HepG2 (cell line): ENCODE results near the gene HIGD1C. TPM values are rescaled to one million over a fixed set of nuclear protein-coding genes. Genes with fewer than 3 reads are reported as not detected.

Experiments used
- ATAC-seq: fragments of 200-7000 bp; cut with Tn5 transposase; 3 replicates; pipeline ENCODE4 v1.9.1; 2020; ENCODE audit warnings: mild to moderate bottlenecking, moderate library complexity
- BruUV-seq: library from RNA; stranded (reverse); fragments of 400-500 nt; replicated peaks from 2 replicates; lab custom pipeline; 2021; lab: Mats Ljungman, UMichigan
- CTCF ChIA-PET: fragments of 300-600 bp; formaldehyde crosslinking; extraction: SDS; loops from one replicate; lab custom pipeline; 2021; ENCODE audit warnings: low total read pairs, inconsistent platforms, low intra/inter-chr PET ratio; lab: Yijun Ruan, JAX
- POLR2A ChIA-PET: fragments of 350-600 bp; sonication (Branson Sonifier 250); formaldehyde crosslinking; loops from one replicate; lab custom pipeline; 2020; ENCODE audit warnings: antibody characterized with exemption, inconsistent platforms; lab: Yijun Ruan, JAX
- DNase-seq: peaks from one replicate; pipeline ENCODE4 v3.0.0-alpha.2; 2015; ENCODE audit warnings: low spot score
- FAIRE-seq: peaks from 3 replicates; lab custom pipeline; 2011; peaks lifted over from hg19 to GRCh38; lab: Jason Lieb, UNC
- H2AFZ ChIP-seq: one replicate; pipeline ENCODE4 v1.6.1; 2011; ENCODE audit warnings: low read length, inconsistent platforms
- H3K27ac ChIP-seq: fragments of 300-600 bp; 3 replicates; pipeline ENCODE4 v1.8.0; 2011; ENCODE audit warnings: mixed run types, mild to moderate bottlenecking, mixed read lengths, low read length, inconsistent platforms; ENCODE audit not compliant: insufficient read depth; ENCODE audit errors: extremely low read length
- H3K27me3 ChIP-seq, 2 experiments: fragments of 200-600 bp in 1 of 2; 2 replicates in 1 of 2; 3 replicates in 1 of 2; pipeline versions ENCODE4 v1.6.0 to v1.8.0; 2011; ENCODE audit warnings: low read length in 2 of 2, mild to moderate bottlenecking in 2 of 2, moderate library complexity in 2 of 2, inconsistent platforms in 1 of 2; ENCODE audit not compliant: insufficient read depth in 2 of 2, control insufficient read depth in 1 of 2
- H3K36me3 ChIP-seq, 2 experiments: fragments of 200-600 bp in 1 of 2; replicated peaks in 1 of 2; 2 replicates in 1 of 2; 3 replicates in 1 of 2; pipeline versions ENCODE4 v1.5.1 to v1.8.0; 2011; ENCODE audit warnings: low read length in 2 of 2, inconsistent platforms in 1 of 2; ENCODE audit not compliant: insufficient read depth in 2 of 2, control insufficient read depth in 1 of 2
- H3K4me1 ChIP-seq: 2 replicates; pipeline ENCODE4 v1.5.1; 2012; ENCODE audit warnings: low read length, inconsistent platforms; ENCODE audit not compliant: insufficient read depth
- H3K4me2 ChIP-seq: 2 replicates; pipeline ENCODE4 v1.6.0; 2011; ENCODE audit warnings: low read depth, low read length, inconsistent platforms
- H3K4me3 ChIP-seq, 3 experiments: fragments of 200-600 bp in 1 of 3; sonication (generic), shearing (Covaris generic) in 1 of 3; replicated peaks in 1 of 3; 2 replicates each; pipeline ENCODE4 v1.5.1; 2011 to 2016; ENCODE audit warnings: low read length in 3 of 3, inconsistent platforms in 2 of 3, low read depth in 2 of 3, mild to moderate bottlenecking in 2 of 3, control low read depth in 1 of 3, mixed read lengths in 1 of 3; ENCODE audit not compliant: insufficient read depth in 1 of 3
- H3K79me2 ChIP-seq: one replicate; pipeline ENCODE4 v1.6.1; 2011; ENCODE audit warnings: low read length, inconsistent platforms; ENCODE audit not compliant: insufficient read depth
- H3K9ac ChIP-seq: 2 replicates; pipeline ENCODE4 v1.6.0; 2011; ENCODE audit warnings: mild to moderate bottlenecking, low read depth, low read length, inconsistent platforms; ENCODE audit not compliant: insufficient read depth
- H3K9me3 ChIP-seq: 2 replicates; pipeline ENCODE4 v1.5.1; 2012; ENCODE audit warnings: mild to moderate bottlenecking, low read length
- H4K20me1 ChIP-seq: 2 replicates; pipeline ENCODE4 v1.6.0; 2011; ENCODE audit warnings: inconsistent platforms, mild to moderate bottlenecking, low read length, moderate library complexity; ENCODE audit not compliant: insufficient read depth
- ELF4 ChIP-seq: sonication (generic); formaldehyde crosslinking; IDR thresholded peaks from 2 replicates; pipeline ENCODE4 v1.5.0; 2020; ENCODE audit warnings: missing genetic modification reagents, mild to moderate bottlenecking, moderate library complexity, borderline replicate concordance
- GTF3A ChIP-seq: sonication (generic); formaldehyde crosslinking; conservative IDR thresholded peaks from 2 replicates; pipeline ENCODE4 v1.4.0; 2020; ENCODE audit warnings: mild to moderate bottlenecking, missing genetic modification reagents
- KAT8 ChIP-seq: IDR thresholded peaks from 2 replicates; pipeline ENCODE4 v1.6.1; 2016; ENCODE audit warnings: missing genetic modification reagents, missing compliant biosample characterization
- PHB2 ChIP-seq: fragments of 450-650 bp; IDR thresholded peaks from 2 replicates; pipeline ENCODE4 v1.6.1; 2018; ENCODE audit not compliant: partially characterized antibody
- ZBTB3 ChIP-seq: sonication (generic); formaldehyde crosslinking; IDR thresholded peaks from 2 replicates; pipeline ENCODE4 v1.4.0; 2020; ENCODE audit warnings: low read depth, mild to moderate bottlenecking, moderate library complexity, missing genetic modification reagents, borderline replicate concordance
- ZHX2 ChIP-seq, 2 experiments: sonication (generic) in 1 of 2; formaldehyde crosslinking in 1 of 2; IDR thresholded peaks; 2 replicates each; pipeline versions ENCODE4 v1.6.1 to v1.9.0; 2014 to 2022; ENCODE audit warnings: antibody characterized with exemption in 1 of 2, borderline replicate concordance in 1 of 2, inconsistent platforms in 1 of 2, low read depth in 1 of 2, missing genetic modification reagents in 1 of 2
- ZNF138 ChIP-seq: sonication (generic); formaldehyde crosslinking; IDR thresholded peaks from 2 replicates; pipeline ENCODE4 v1.5.0; 2020; ENCODE audit warnings: mild to moderate bottlenecking, low read depth, missing genetic modification reagents
- ZNF383 ChIP-seq: sonication (generic); formaldehyde crosslinking; IDR thresholded peaks from 2 replicates; pipeline ENCODE4 v1.4.0; 2020; ENCODE audit warnings: missing genetic modification reagents, mild to moderate bottlenecking, borderline replicate concordance
- in situ Hi-C: cut with HindIII; loops from 2 replicates; pipeline ENCODE4 v1.10.0; 2017; ENCODE audit warnings: low pct_unique_long_range_greater_than_20kb; ENCODE audit not compliant: extremely low pct_ligation_motif_present
- intact Hi-C: fragments of 100-400 bp; cut with micrococcal nuclease; formaldehyde crosslinking; loops from one replicate; pipeline ENCODE4 v1.10.0; 2022; ENCODE audit not compliant: unreplicated experiment
- polyA plus RNA-seq, 8 experiments: library from polyadenylated mRNA; depleted of rRNA in 3 of 8; stranded (reverse) in 7 of 8; unstranded in 1 of 8; fragments of >200 nt; fragmentation: Illumina TruSeq in 4 of 8; extraction: Trizol in 4 of 8; gene quantifications; 2 replicates each; pipeline versions ENCODE4 v1.2.1 to v1.2.3, GENCODE V29; 2011 to 2016; ENCODE audit warnings: low read depth in 4 of 8, missing spikeins in 1 of 8, mixed read lengths in 1 of 8; ENCODE audit not compliant: insufficient read depth in 1 of 8
- total RNA-seq, 5 experiments: library from RNA; depleted of rRNA; stranded (reverse); fragments of >200 nt; fragmentation: Illumina TruSeq; extraction: Trizol; gene quantifications; 2 replicates each; pipeline ENCODE4 v1.2.3, GENCODE V29; 2016; ENCODE audit warnings: low read depth in 1 of 5
- TF ChIP-seq, protein P1 (sequence below): sonication (generic); formaldehyde crosslinking; IDR thresholded peaks from 2 replicates; pipeline ENCODE4 v1.5.1; 2020; ENCODE audit warnings: mild to moderate bottlenecking, missing genetic modification reagents
- TF ChIP-seq, protein P2 (sequence below), 2 experiments: sonication (generic) in 1 of 2; formaldehyde crosslinking in 1 of 2; IDR thresholded peaks; 2 replicates each; pipeline versions ENCODE4 v1.5.1 to v1.6.1; 2011 to 2020; ENCODE audit warnings: borderline replicate concordance in 1 of 2, low read depth in 1 of 2, low read length in 1 of 2, mild to moderate bottlenecking in 1 of 2, missing genetic modification reagents in 1 of 2, moderate library complexity in 1 of 2
- TF ChIP-seq, protein P3 (sequence below): sonication (generic); formaldehyde crosslinking; IDR thresholded peaks from 2 replicates; pipeline ENCODE4 v1.4.0; 2020; ENCODE audit warnings: missing genetic modification reagents

The HIGD1C gene
- total and polyA plus RNA-seq, 2 of the 13 experiments (the other 11 are each of a cell fraction or from before 2014, with no cell fraction given): not detected

- H3K4me1 ChIP-seq: peaks cover 17% of the 10 kb centered on the region
- FAIRE-seq: no peak
- in situ Hi-C loops (no loop called here), intact Hi-C loops (no loop called here)
- no peaks in the 10 kb centered on the region for H3K79me2 ChIP-seq
- H3K9me3 ChIP-seq: peaks cover 6% of the 10 kb centered on the region; the same call in 1 of the 2 replicates
- H3K4me2 ChIP-seq: no peak overlapping the region
- CTCF ChIA-PET: no interaction called here
- no peak overlapping the region for H2AFZ ChIP-seq
- H3K4me3 ChIP-seq: no peak overlapping the region
- H3K27me3 ChIP-seq: no peaks in the 10 kb centered on the region
- ATAC-seq: no peak
- BruUV-seq: no TSS peak
- POLR2A ChIA-PET: no interaction called here
- no peaks in the 10 kb centered on the region for H4K20me1 ChIP-seq
- DNase-seq: no peak
- H3K27ac ChIP-seq: no peak overlapping the region
- H3K9ac ChIP-seq: no peak overlapping the region
- H3K36me3 ChIP-seq: peaks cover 0 to 7% of the 10 kb centered on the region in 2 experiments; a peak in 1 of 5 replicates
- TF ChIP-seq, protein P1, sequence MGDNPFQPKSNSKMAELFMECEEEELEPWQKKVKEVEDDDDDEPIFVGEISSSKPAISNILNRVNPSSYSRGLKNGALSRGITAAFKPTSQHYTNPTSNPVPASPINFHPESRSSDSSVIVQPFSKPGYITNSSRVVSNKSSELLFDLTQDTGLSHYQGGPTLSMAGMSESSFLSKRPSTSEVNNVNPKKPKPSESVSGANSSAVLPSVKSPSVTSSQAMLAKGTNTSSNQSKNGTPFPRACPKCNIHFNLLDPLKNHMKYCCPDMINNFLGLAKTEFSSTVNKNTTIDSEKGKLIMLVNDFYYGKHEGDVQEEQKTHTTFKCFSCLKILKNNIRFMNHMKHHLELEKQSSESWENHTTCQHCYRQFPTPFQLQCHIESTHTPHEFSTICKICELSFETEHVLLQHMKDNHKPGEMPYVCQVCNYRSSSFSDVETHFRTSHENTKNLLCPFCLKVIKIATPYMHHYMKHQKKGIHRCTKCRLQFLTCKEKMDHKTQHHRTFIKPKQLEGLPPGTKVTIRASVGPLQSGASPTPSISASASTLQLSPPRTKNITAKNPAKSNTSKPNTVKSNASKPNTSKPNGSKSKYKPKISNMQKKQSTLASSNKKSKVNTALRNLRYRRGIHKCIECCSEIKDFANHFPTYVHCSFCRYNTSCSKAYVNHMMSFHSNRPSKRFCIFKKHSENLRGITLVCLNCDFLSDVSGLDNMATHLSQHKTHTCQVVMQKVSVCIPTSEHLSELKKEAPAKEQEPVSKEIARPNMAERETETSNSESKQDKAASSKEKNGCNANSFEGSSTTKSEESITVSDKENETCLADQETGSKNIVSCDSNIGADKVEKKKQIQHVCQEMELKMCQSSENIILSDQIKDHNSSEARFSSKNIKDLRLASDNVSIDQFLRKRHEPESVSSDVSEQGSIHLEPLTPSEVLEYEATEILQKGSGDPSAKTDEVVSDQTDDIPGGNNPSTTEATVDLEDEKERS (CRISPR knock-in tag): no peak
- TF ChIP-seq KAT8 (CRISPR knock-in tag) (no peak), ELF4 (no peak), ZHX2 (IDR thresholded peaks at IDR 0.05; ENCODE audit: low read depth) (no peak), ZHX2 (CRISPR knock-in tag; IDR thresholded peaks at IDR 0.05; ENCODE audit: borderline replicate concordance) (no peak), GTF3A (CRISPR knock-in tag) (no peak), PHB2 (no peak), ZBTB3 (CRISPR knock-in tag) (no peak), ZNF138 (no peak), ZNF383 (CRISPR knock-in tag) (no peak)
- TF ChIP-seq, protein P2, sequence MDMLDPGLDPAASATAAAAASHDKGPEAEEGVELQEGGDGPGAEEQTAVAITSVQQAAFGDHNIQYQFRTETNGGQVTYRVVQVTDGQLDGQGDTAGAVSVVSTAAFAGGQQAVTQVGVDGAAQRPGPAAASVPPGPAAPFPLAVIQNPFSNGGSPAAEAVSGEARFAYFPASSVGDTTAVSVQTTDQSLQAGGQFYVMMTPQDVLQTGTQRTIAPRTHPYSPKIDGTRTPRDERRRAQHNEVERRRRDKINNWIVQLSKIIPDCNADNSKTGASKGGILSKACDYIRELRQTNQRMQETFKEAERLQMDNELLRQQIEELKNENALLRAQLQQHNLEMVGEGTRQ (IDR thresholded peaks at IDR 0.05; ENCODE audit: low read depth, low read length): no peak
- TF ChIP-seq, protein P2 (CRISPR knock-in tag; IDR thresholded peaks at IDR 0.05; ENCODE audit: borderline replicate concordance): no peak
- TF ChIP-seq, protein P3, sequence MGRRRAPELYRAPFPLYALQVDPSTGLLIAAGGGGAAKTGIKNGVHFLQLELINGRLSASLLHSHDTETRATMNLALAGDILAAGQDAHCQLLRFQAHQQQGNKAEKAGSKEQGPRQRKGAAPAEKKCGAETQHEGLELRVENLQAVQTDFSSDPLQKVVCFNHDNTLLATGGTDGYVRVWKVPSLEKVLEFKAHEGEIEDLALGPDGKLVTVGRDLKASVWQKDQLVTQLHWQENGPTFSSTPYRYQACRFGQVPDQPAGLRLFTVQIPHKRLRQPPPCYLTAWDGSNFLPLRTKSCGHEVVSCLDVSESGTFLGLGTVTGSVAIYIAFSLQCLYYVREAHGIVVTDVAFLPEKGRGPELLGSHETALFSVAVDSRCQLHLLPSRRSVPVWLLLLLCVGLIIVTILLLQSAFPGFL (CRISPR knock-in tag): no peak
Observed at GRCh38 chr12:50971946-50972345, 19.6 kb downstream of the HIGD1C start.
